ENCODE measurements around the gene RHCE.
"Not testable (repeated sequence)": the region's sequence is repeated elsewhere in the genome, so short reads cannot be mapped to it uniquely, and the experiment has no call there.

The RHCE gene

DNA sequence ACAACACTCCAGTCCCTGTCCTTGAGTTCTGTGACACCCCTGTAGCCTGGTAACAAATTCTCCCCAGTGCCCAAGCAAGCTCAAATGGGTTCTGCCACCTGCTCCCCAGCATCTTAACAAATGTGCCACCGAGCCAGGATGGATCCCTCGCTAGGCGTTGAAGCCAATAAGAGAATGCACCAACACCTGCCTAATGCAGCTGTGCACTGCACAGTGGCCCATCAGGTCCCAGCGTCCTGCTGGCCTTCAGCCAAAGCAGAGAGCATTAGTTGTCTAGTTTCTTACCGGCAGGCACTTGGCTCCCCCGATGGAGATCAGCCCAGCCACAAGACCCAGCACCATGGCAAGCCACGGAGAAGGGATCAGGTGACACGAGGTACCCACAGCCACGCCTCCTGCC is 31.9 kb downstream of the RHCE start:
- not testable (repeated sequence) for H3K9me3 Mint-ChIP-seq; H3K4me3 Mint-ChIP-seq; DNase-seq (ENCODE audit: low spot score in 2 of 2); H3K27ac Mint-ChIP-seq; H3K4me1 Mint-ChIP-seq; ATAC-seq; H3K36me3 Mint-ChIP-seq

DNA sequence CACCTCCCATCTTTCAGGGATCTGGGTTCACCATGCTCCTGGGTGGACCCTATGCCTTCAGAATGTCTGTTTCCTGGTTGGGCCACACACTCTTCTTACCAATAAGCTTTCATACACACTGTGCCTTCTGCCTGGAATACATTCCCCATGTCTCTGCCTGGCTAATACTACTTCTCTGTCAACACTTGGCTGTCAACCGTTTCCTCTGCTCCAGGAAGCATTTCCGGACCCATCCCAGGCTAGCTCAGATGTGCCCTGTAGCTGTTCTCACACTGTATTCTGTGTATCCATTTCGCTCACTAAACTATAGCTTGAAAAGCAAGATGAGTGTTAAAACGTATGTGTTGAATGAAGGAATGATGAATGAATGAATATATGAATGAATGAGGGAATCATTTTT is 33.5 kb downstream of the RHCE start:
- H3K4me3 Mint-ChIP-seq; H3K36me3 Mint-ChIP-seq; H3K27ac Mint-ChIP-seq; ATAC-seq; H3K9me3 Mint-ChIP-seq; DNase-seq (ENCODE audit: low spot score in 2 of 2): not testable (repeated sequence)
- peaks cover 11% of the 10 kb centered on the region for H3K4me1 Mint-ChIP-seq

DNA sequence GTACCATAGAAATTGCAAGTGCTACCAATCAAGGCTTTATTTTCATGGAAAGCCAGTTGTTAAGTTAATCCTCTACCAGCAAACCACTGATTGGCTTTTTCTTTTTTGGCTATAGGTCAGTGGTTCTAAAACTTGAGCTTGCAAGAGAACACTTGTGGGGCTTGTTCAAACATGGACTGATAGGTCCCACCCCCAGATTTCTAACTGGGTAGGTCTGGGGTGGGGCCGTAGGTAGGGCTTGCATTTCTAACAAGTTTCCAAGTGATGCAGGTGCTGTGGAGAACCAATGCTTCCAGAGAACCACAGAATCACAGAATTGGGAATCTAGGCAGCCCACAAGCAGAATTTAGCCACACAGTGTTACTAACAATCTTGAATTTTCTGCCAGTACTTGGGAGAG is 36.8 kb downstream of the RHCE start:
- DNase-seq (ENCODE audit: low spot score in 2 of 2); H3K4me1 Mint-ChIP-seq; ATAC-seq; H3K4me3 Mint-ChIP-seq; H3K27ac Mint-ChIP-seq; H3K9me3 Mint-ChIP-seq; H3K36me3 Mint-ChIP-seq: not testable (repeated sequence)

DNA sequence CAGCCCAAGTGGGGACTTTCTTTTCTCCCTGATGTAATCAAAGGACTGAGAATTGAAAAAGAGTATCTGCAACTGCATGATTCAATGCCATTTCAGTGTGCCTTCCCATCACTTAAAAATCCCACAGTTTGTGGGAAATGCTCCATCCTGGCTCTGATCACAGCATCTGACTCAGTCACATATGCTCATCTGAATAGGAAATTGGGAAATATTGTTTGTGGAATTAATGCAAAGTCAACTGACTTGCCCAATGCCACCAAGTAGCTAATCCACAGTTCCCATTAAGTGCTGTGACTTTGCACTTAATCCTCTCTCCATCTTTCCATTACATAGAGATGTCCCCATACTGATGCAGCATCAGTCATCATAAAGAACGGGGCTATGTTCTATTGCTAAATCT is 37.5 kb downstream of the RHCE start:
- H3K4me3 Mint-ChIP-seq; H3K4me1 Mint-ChIP-seq; DNase-seq (ENCODE audit: low spot score in 2 of 2); H3K36me3 Mint-ChIP-seq; ATAC-seq; H3K9me3 Mint-ChIP-seq: not testable (repeated sequence)
- peak overlapping the region; percentile 63 for H3K27ac Mint-ChIP-seq

DNA sequence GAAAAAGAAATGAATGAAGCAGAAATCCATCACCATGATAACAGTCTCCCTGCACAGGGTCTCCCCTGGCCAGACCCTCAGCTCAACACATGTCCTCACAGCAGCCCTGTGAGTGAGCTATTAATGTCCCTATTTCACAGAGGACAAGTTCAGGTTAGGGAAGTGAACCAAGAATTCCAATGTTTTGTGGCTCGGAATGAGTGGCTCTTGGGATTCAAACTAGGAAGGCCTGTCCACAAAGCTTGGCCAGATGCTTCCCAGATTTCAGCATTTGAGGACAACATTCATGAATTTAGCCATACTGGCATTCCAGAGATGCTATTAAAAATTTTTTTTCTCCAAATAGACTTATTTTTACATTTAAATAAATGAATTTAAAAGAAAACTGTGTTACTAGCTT is 38.1 kb downstream of the RHCE start:
- not testable (repeated sequence) for H3K4me1 Mint-ChIP-seq; H3K9me3 Mint-ChIP-seq; DNase-seq (ENCODE audit: low spot score in 2 of 2)

DNA sequence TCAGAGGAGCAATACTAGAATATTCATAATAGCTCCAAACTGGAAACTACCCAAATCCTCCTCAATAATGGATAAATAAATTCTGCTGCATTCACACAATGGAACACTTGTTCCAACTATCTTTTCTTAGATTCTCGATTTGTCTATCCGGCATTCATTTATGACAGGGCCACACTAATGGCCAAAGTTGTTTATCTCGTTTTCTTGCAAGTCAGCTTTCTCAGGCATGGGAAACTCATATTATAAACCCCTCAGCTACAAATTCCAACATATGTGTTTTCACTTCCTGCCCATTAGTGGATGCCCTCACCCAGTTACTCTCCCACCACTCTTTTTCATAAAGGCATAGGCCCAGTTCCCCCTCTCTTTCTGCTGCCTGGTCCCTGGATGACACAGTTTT is 42.3 kb downstream of the RHCE start:
- not testable (repeated sequence) for H3K27ac Mint-ChIP-seq; H3K9me3 Mint-ChIP-seq; ATAC-seq; DNase-seq (ENCODE audit: low spot score in 2 of 2); H3K4me1 Mint-ChIP-seq; H3K36me3 Mint-ChIP-seq; H3K4me3 Mint-ChIP-seq

More for the DNA sequence above, 38.1 kb downstream of the RHCE start:
- not testable (repeated sequence) for H3K36me3 Mint-ChIP-seq, H3K27ac Mint-ChIP-seq, H3K4me3 Mint-ChIP-seq, ATAC-seq

- not testable (repeated sequence) for DNase-seq (ENCODE audit: low spot score in 2 of 2); H3K9me3 Mint-ChIP-seq; H3K4me3 Mint-ChIP-seq; ATAC-seq; H3K27ac Mint-ChIP-seq; H3K4me1 Mint-ChIP-seq; H3K36me3 Mint-ChIP-seq
Observed at GRCh38 chr1:25371757-25372156, 48.9 kb downstream of the RHCE start.

GRCh38 chr1:25369691-25370271 is 50.8 kb downstream of the RHCE start:
- not testable (repeated sequence) for H3K27ac Mint-ChIP-seq; H3K9me3 Mint-ChIP-seq; H3K36me3 Mint-ChIP-seq; H3K4me1 Mint-ChIP-seq; ATAC-seq; DNase-seq (ENCODE audit: low spot score in 2 of 2); H3K4me3 Mint-ChIP-seq

DNA sequence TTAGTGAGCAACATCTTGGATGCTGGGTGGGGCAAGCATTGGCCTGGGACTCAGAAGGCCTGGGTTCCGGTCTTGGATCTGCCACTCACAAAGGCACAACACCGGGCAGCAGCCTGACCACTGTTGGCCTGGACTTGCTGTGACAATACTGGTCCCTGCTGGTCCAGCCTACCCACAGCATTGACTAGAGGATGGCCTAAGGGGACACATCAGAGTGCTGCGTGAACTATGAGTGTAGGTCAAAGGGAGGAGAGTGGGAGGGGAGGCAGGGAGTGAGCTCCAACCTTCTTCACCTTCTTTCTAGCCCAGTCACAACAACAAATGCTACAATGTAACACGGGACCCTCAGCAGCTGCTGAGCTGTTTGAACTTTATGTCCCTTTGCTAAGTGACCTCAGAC is 51.4 kb downstream of the RHCE start:
- Mint-ChIP-seq H3K36me3 (no peaks in the 10 kb centered on the region), H3K4me3 (no peak overlapping the region), H3K4me1 (no peaks in the 10 kb centered on the region), H3K9me3 (no peaks in the 10 kb centered on the region), H3K27ac (no peak overlapping the region)
- ATAC-seq (no peak), DNase-seq (ENCODE audit: low spot score in 2 of 2) (no peak)

DNA sequence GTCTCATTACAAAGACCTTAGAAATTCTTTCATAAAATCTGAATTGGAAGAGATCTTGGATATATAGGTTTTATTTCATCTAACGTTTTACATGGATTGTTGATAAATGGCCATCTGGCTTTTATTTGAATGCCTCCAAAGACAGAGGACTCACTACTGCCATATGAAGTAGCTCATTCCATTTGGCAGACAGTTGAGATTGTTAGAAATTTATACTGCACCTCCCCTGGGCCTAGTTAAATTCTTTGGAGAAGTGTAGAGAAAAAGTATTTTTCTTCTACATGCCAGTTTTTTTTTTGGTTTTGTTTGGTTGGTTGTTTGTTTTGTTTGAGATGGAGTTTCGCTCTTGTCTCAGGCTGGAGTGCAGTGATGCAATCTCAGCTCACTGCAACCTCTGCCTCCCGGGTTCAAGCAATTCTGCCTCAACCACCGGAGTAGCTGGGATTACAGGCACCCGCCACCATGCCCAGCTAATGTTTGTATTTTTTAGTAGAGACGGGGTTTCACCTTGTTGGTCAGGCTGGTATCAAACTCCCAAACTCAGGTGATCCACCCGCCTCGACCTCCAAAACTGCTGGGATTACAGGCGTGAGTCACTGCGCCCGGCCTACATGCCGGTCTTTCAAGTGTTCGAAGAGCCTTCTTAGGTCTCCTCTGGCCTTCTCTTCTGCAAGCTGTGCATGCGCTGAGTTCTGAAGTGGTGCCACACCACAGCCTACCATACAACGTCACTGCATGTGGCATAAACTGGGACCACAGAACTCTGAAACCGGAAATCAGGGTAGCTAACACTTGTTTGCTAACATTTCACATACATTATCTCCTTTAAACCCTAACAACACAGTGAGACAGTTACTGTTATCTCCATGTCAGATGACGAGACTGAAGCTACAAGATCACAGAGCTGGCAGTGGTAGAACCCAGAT is 57.7 kb downstream of the RHCE start:
- H3K27ac Mint-ChIP-seq; H3K4me3 Mint-ChIP-seq; DNase-seq (ENCODE audit: low spot score in 2 of 2); H3K9me3 Mint-ChIP-seq: not testable (repeated sequence)
- peak; percentile 99 for ATAC-seq
- peaks cover 20% of the 10 kb centered on the region for H3K4me1 Mint-ChIP-seq
- H3K36me3 Mint-ChIP-seq, result peaks cover 44% of the 10 kb centered on the region

GRCh38 chr1:25361901-25362300 is 58.7 kb downstream of the RHCE start:
- H3K4me1 Mint-ChIP-seq, result peaks cover 26% of the 10 kb centered on the region
- peak overlapping the region; percentile 78 for H3K27ac Mint-ChIP-seq
- ATAC-seq (no peak), DNase-seq (ENCODE audit: low spot score in 2 of 2) (no peak)
- H3K9me3 Mint-ChIP-seq, result no peaks in the 10 kb centered on the region
- H3K36me3 Mint-ChIP-seq, result peaks cover 54% of the 10 kb centered on the region
- H3K4me3 Mint-ChIP-seq, result no peak overlapping the region

- H3K27ac Mint-ChIP-seq, result peak overlapping the region; percentile 78
- H3K36me3 Mint-ChIP-seq, result peaks cover 65% of the 10 kb centered on the region
- ATAC-seq (no peak), DNase-seq (ENCODE audit: low spot score in 2 of 2) (no peak)
- H3K4me1 Mint-ChIP-seq, result peaks cover 33% of the 10 kb centered on the region
- H3K4me3 Mint-ChIP-seq, result no peak overlapping the region
- no peaks in the 10 kb centered on the region for H3K9me3 Mint-ChIP-seq
Observed at GRCh38 chr1:25360596-25361581, 59.7 kb downstream of the RHCE start.

DNA sequence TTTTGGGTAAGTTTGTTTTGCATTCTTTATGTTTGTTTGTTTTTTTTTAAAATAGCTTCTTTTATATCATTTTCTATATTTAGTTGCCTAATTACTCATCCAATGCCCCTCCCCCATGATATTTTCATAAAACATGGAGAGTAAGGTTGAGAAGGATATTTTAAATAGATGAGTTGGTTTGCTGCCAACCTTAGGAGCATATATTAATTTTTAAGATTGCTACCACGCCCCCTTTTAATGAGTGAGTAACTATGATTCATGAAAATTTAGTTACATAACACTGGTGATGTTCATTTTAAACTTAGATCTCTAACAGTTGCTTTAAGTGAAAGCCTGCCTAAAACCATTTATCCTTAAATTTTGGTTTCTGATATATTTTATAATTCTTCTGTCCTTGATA is 63.8 kb downstream of the RHCE start:
- Mint-ChIP-seq H3K9me3 (no peaks in the 10 kb centered on the region), H3K4me1 (peaks cover 33% of the 10 kb centered on the region), H3K36me3 (peaks cover 100% of the 10 kb centered on the region), H3K4me3 (no peak overlapping the region), H3K27ac (peak overlapping the region; percentile 80)
- ATAC-seq, result no peak
- no peak for DNase-seq (ENCODE audit: low spot score in 2 of 2)

DNA sequence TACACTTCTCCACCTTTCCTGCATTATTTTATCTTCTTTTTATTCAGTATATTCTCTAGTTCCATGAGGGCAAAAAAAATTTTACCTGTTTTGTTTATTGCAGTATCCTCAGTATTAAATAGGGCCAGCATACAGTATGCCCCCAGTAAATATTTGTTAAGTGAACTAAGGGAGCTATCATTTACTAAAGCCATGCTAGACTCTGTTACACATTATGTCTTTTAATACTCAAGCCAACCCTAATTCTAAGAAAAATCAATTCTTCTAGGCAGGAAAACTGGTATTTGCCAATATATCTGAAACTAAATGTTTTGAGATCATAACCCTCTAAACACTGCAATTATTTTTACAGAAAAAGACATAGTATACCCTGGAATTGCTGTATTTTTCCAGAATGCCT is 64.2 kb downstream of the RHCE start:
- DNase-seq (ENCODE audit: low spot score in 2 of 2), result no peak
- H3K4me3 Mint-ChIP-seq, result no peak overlapping the region
- ATAC-seq, result no peak
- H3K27ac Mint-ChIP-seq, result peak overlapping the region; percentile 72
- H3K9me3 Mint-ChIP-seq, result no peaks in the 10 kb centered on the region
- H3K36me3 Mint-ChIP-seq, result peaks cover 100% of the 10 kb centered on the region
- peaks cover 29% of the 10 kb centered on the region for H3K4me1 Mint-ChIP-seq

GRCh38 chr1:25355841-25356395 is 64.7 kb downstream of the RHCE start:
- ATAC-seq, result no peak
- DNase-seq (ENCODE audit: low spot score in 2 of 2), result no peak
- H3K36me3 Mint-ChIP-seq, result peaks cover 100% of the 10 kb centered on the region
- H3K27ac Mint-ChIP-seq, result peak overlapping the region; percentile 72
- H3K9me3 Mint-ChIP-seq, result no peaks in the 10 kb centered on the region
- H3K4me3 Mint-ChIP-seq, result no peak overlapping the region
- H3K4me1 Mint-ChIP-seq, result peaks cover 24% of the 10 kb centered on the region
